Motor neuron (in vitro differentiated cells): ENCODE results near the gene RFTN2. TPM values are rescaled to one million over a fixed set of nuclear protein-coding genes. Genes with fewer than 3 reads are reported as not detected.
"Not testable (repeated sequence)": the region's sequence is repeated elsewhere in the genome, so short reads cannot be mapped to it uniquely, and the experiment has no call there.

Experiments used
- ATAC-seq, 8 experiments: fragments of 200-7000 bp; cut with Tn5 transposase; replicated peaks in 6 of 8; 2 replicates each; pipeline ENCODE4 v1.8.0; 2021; ENCODE audit warnings: mild to moderate bottlenecking in 8 of 8, moderate library complexity in 8 of 8
- H3K27ac ChIP-seq, 2 donors: fragments of 250-450 bp; sonication (Bioruptor Pico); 2 replicates each; pipeline ENCODE4 v1.9.0; 2021; ENCODE audit warnings: antibody characterized with exemption in 2 of 2, mild to moderate bottlenecking in 2 of 2, moderate library complexity in 1 of 2
- H3K4me1 ChIP-seq, 2 donors: fragments of 250-450 bp; sonication (Bioruptor Pico); replicated peaks in 1 of 2; 2 replicates each; pipeline ENCODE4 v1.6.1; 2021; ENCODE audit warnings: antibody characterized with exemption in 2 of 2, mild to moderate bottlenecking in 2 of 2, moderate library complexity in 1 of 2
- H3K4me3 ChIP-seq, 5 donors: fragments of 250-450 bp; sonication (Bioruptor Pico); 2 replicates each; pipeline ENCODE4 v1.9.0; 2021; ENCODE audit warnings: antibody characterized with exemption in 5 of 5, mild to moderate bottlenecking in 5 of 5, moderate library complexity in 4 of 5
- WGBS, 10 experiments: fragments of 450-650 bp; shearing (Covaris generic); methylation state at CpG; one replicate each; pipeline ENCODE4 v1.0.0; 2022; 5-methylcytosine and 5-hydroxymethylcytosine counted together
- in situ Hi-C, 9 experiments: fragments of 400-800 bp; cut with MboI; loops; one replicate each; pipeline ENCODE4 v1.15.0; 2021; ENCODE audit warnings: low sequenced_read_pairs in 9 of 9, low pct_unique_long_range_greater_than_20kb in 2 of 9; ENCODE audit not compliant: unreplicated experiment in 9 of 9
- total RNA-seq, 8 experiments: library from RNA; unstranded; fragments of 300-600 nt; gene quantifications; 2 replicates each; pipeline versions ENCODE4 v1.2.3 to v1.2.4, GENCODE V29; 2022

Gene RFTN2
- total RNA-seq, 8 experiments from 2014 or later, result 0.63 to 22.7 (median 2.3) TPM

GRCh38 chr2:197672371-197672893, 3.0 kb downstream of the RFTN2 start:
- in situ Hi-C loops, result no loop called here
- H3K27ac ChIP-seq, result no peak overlapping the region
- no peak for ATAC-seq
- H3K4me3 ChIP-seq, result no peak overlapping the region
- 25 to 100% (median 87%) methylated on average over 1 of the region's 1 CpG; no CpG with 5 or more reads in 4 of the 10 experiments for WGBS, 10 experiments
- peaks cover 0 to 11% of the 10 kb centered on the region in 2 donors for H3K4me1 ChIP-seq

- no peak overlapping the region for H3K27ac ChIP-seq
- ATAC-seq, result no peak
- H3K4me3 ChIP-seq, result no peak overlapping the region
- peaks cover 0 to 11% of the 10 kb centered on the region in 2 donors for H3K4me1 ChIP-seq
- in situ Hi-C loops, result no loop called here
Observed at GRCh38 chr2:197669077-197669476, 6.3 kb downstream of the RFTN2 start.

- 60 to 100% (median 89%) methylated on average over 1 to 3 of the region's 3 CpGs; no CpG with 5 or more reads in 6 of the 10 experiments for whole genome bisulfite sequencing, 10 experiments
- Histone ChIP-seq H3K4me3 (no peak overlapping the region), H3K27ac (no peak overlapping the region), H3K4me1 (peaks cover 0 to 5% of the 10 kb centered on the region in 2 donors)
- ATAC-seq, result no peak
- in situ Hi-C loops, result no loop called here
Observed at GRCh38 chr2:197668296-197668695, 7.1 kb downstream of the RFTN2 start.

- in situ Hi-C loops, result no loop called here
- Histone ChIP-seq H3K27ac (no peak overlapping the region), H3K4me1 (no peaks in the 10 kb centered on the region), H3K4me3 (no peak overlapping the region)
- no peak for ATAC-seq
Observed at GRCh38 chr2:197666277-197666676, 9.1 kb downstream of the RFTN2 start.

- 30 to 84% (median 71%) methylated on average over 2 to 3 of the region's 3 CpGs for WGBS, 10 experiments
- no peak overlapping the region for H3K4me3 ChIP-seq
- ATAC-seq, result no peak
- in situ Hi-C loops, result no loop called here
- no peaks in the 10 kb centered on the region for H3K4me1 ChIP-seq
- no peak overlapping the region for H3K27ac ChIP-seq
Observed at GRCh38 chr2:197661626-197662025, 13.8 kb downstream of the RFTN2 start.

GRCh38 chr2:197657562-197657961, 17.8 kb downstream of the RFTN2 start:
- Histone ChIP-seq H3K4me1 (no peaks in the 10 kb centered on the region), H3K27ac (no peak overlapping the region), H3K4me3 (no peak overlapping the region)
- ATAC-seq, result no peak
- in situ Hi-C loops, result no loop called here

GRCh38 chr2:197647961-197648690, 27.3 kb downstream of the RFTN2 start:
- no peak for ATAC-seq
- Histone ChIP-seq H3K4me3 (no peak overlapping the region), H3K27ac (no peak overlapping the region), H3K4me1 (no peaks in the 10 kb centered on the region)
- in situ Hi-C loops, result no loop called here
- 60 to 100% (median 97%) methylated on average over 1 to 3 of the region's 3 CpGs; no CpG with 5 or more reads in 2 of the 10 experiments for WGBS, 10 experiments

- ATAC-seq, result no peak
- in situ Hi-C loops, result no loop called here
- WGBS, 10 experiments, result 87 to 100% (median 100%) methylated on average over 2 to 3 of the region's 3 CpGs; no CpG with 5 or more reads in 1 of the 10 experiments
- H3K4me3 ChIP-seq, result no peak overlapping the region
- no peak overlapping the region for H3K27ac ChIP-seq
- H3K4me1 ChIP-seq, result no peaks in the 10 kb centered on the region
Observed at GRCh38 chr2:197641666-197642065, 33.7 kb downstream of the RFTN2 start.

- in situ Hi-C loops, H3K4me1 ChIP-seq: not testable (repeated sequence)
- H3K4me3 ChIP-seq, result peak overlapping the region in 4 of 5 donors; percentile 17 to 32 (median 28)
- peak overlapping the region in 1 of 2 donors; percentile 54 for H3K27ac ChIP-seq
- 60 to 83% (median 69%) methylated on average over 1 to 3 of the region's 19 CpGs; no CpG with 5 or more reads in 1 of the 10 experiments for WGBS, 10 experiments
- peak in 3 of 8 experiments; percentile 16 to 46 (median 19) for ATAC-seq
Observed at GRCh38 chr2:197640571-197641122, 34.7 kb downstream of the RFTN2 start.

- Histone ChIP-seq H3K4me3 (no peak overlapping the region), H3K27ac (no peak overlapping the region), H3K4me1 (no peaks in the 10 kb centered on the region)
- no peak for ATAC-seq
- in situ Hi-C loops, result no loop called here
Observed at GRCh38 chr2:197633109-197633657, 42.2 kb downstream of the RFTN2 start.

GRCh38 chr2:197628043-197628500, 47.3 kb downstream of the RFTN2 start:
- Histone ChIP-seq H3K27ac (no peak overlapping the region), H3K4me1 (peaks cover 0 to 3% of the 10 kb centered on the region in 2 donors), H3K4me3 (no peak overlapping the region)
- in situ Hi-C loops, result no loop called here
- WGBS, 10 experiments, result 0 to 38% (median 10%) methylated on average over 2 to 4 of the region's 4 CpGs; no CpG with 5 or more reads in 6 of the 10 experiments
- peak in 5 of 8 experiments; percentile 40 to 71 (median 60) for ATAC-seq

- WGBS, 10 experiments, result 86 to 100% (median 96%) methylated on average over 3 to 7 of the region's 7 CpGs; no CpG with 5 or more reads in 2 of the 10 experiments
- Histone ChIP-seq H3K4me1 (peaks cover 0 to 3% of the 10 kb centered on the region in 2 donors), H3K27ac (no peak overlapping the region), H3K4me3 (no peak overlapping the region)
- no peak for ATAC-seq
- in situ Hi-C loops, result no loop called here
Observed at GRCh38 chr2:197626965-197627625, 48.3 kb downstream of the RFTN2 start.

- Histone ChIP-seq H3K27ac (no peak overlapping the region), H3K4me3 (no peak overlapping the region), H3K4me1 (no peaks in the 10 kb centered on the region)
- in situ Hi-C loops, result no loop called here
- no peak for ATAC-seq
- 17 to 100% (median 38%) methylated on average over 1 of the region's 1 CpG; no CpG with 5 or more reads in 1 of the 10 experiments for WGBS, 10 experiments
Observed at GRCh38 chr2:197620133-197620532, 55.3 kb downstream of the RFTN2 start.
